Spleen (tissue), 11 donors: Measurements from ENCODE around the gene ELP6. TPM values are rescaled to one million over a fixed set of nuclear protein-coding genes. Genes with fewer than 3 reads are reported as not detected.

Source experiments
- DNase-seq: peaks from one replicate; pipeline ENCODE4 v3.0.0-alpha.2; 2020
- H3K27ac ChIP-seq, 8 donors: fragments of 200-600 bp; sonication (generic) in 7 of 8; 1 replicate in 4 of 8; 2 replicates in 4 of 8; pipeline versions ENCODE4 v1.5.0 to v1.8.0; 2016 to 2021; ENCODE audit warnings: inconsistent platforms in 4 of 8, mild to moderate bottlenecking in 4 of 8, moderate library complexity in 1 of 8
- H3K27me3 ChIP-seq, 7 donors: fragments of 200-600 bp; sonication (generic) in 6 of 7; replicated peaks in 1 of 7; 1 replicate in 4 of 7; 2 replicates in 3 of 7; pipeline versions ENCODE4 v1.5.0 to v1.8.0; 2016 to 2021; ENCODE audit warnings: inconsistent platforms in 3 of 7, mild to moderate bottlenecking in 1 of 7
- H3K36me3 ChIP-seq, 6 donors: fragments of 200-600 bp; sonication (generic) in 5 of 6; 1 replicate in 4 of 6; 2 replicates in 2 of 6; pipeline versions ENCODE4 v1.5.0 to v1.8.0; 2016 to 2021; ENCODE audit warnings: inconsistent platforms in 2 of 6
- H3K4me1 ChIP-seq, 6 donors: fragments of 200-600 bp; sonication (generic) in 5 of 6; 1 replicate in 3 of 6; 2 replicates in 3 of 6; pipeline versions ENCODE4 v1.5.0 to v1.8.0; 2016 to 2021; ENCODE audit warnings: inconsistent platforms in 3 of 6
- H3K4me3 ChIP-seq, 8 donors: fragments of 200-600 bp; sonication (generic) in 7 of 8; 1 replicate in 4 of 8; 2 replicates in 4 of 8; pipeline versions ENCODE4 v1.5.0 to v1.8.0; 2016 to 2021; ENCODE audit warnings: inconsistent platforms in 4 of 8, mild to moderate bottlenecking in 4 of 8, moderate library complexity in 2 of 8
- H3K9me3 ChIP-seq, 8 donors: fragments of 200-600 bp; sonication (generic) in 7 of 8; 1 replicate in 4 of 8; 2 replicates in 4 of 8; pipeline versions ENCODE4 v1.5.0 to v1.8.0; 2016 to 2021; ENCODE audit warnings: inconsistent platforms in 4 of 8
- CTCF ChIP-seq, 11 experiments: fragments of 200-600 bp in 7 of 11; fragments of 450-650 bp in 4 of 11; sonication (generic) in 4 of 11; IDR thresholded peaks in 8 of 11; conservative IDR thresholded peaks in 3 of 11; 1 replicate in 7 of 11; 2 replicates in 4 of 11; pipeline versions ENCODE4 v1.4.0 to v1.8.0; 2016 to 2021; ENCODE audit warnings: antibody characterized with exemption in 11 of 11, inconsistent platforms in 4 of 11, mild to moderate bottlenecking in 1 of 11
- POLR2A ChIP-seq, 3 donors: fragments of 450-650 bp; IDR thresholded peaks; one replicate each; pipeline ENCODE4 v1.5.1; 2017; ENCODE audit warnings: antibody characterized with exemption in 3 of 3, mild to moderate bottlenecking in 1 of 3
- POLR2AphosphoS5 ChIP-seq, 3 donors: sonication (generic); formaldehyde crosslinking; IDR thresholded peaks; one replicate each; pipeline ENCODE4 v1.5.1; 2017; ENCODE audit warnings: antibody characterized with exemption in 3 of 3
- WGBS, 5 donors: extraction: QIAGEN DNeasy Blood & Tissue Kit in 3 of 5; methylation state at CpG; one replicate each; pipeline versions ENCODE4 v1.1.5 to v1.1.7; 2013 to 2018; 5-methylcytosine and 5-hydroxymethylcytosine counted together
- intact Hi-C: fragments of 100-400 bp; cut with DNase I; formaldehyde crosslinking; loops from one replicate; pipeline ENCODE4 v1.15.0; 2023; ENCODE audit warnings: low total_unique reads
- polyA plus RNA-seq, 3 donors: library from polyadenylated mRNA; stranded (reverse); fragments of 200-250 nt; gene quantifications; one replicate each; pipeline ENCODE4 v1.2.1, GENCODE V29; 2013
- total RNA-seq, 7 donors: library from RNA; depleted of rRNA in 3 of 7; stranded (reverse); fragments of >200 nt in 3 of 7; fragmentation: NEBNext Ultra II Directional in 4 of 7; extraction: Animal tissue kit (Norgen Biotek cat#: 25700) in 4 of 7; gene quantifications; one replicate each; pipeline versions ENCODE4 v1.1.0 to v1.2.1, GENCODE V29; 2016 to 2021
- donor health status: healthy with polysubstance abuse.
- donor health status: DM: no; HTN: no; CAD: no; lungs with moderate emphysema.
- donor health status: DM: no; HTN: no; CAD: no.
- donor health status: Bipolar disorder and iron deficiency.
- donor health status: healthy.
- donor health status: DM: no; HTN: no; CAD: no.
- donor health status: DM: yes; HTN: yes; CAD: no.

Gene ELP6
- total and polyA plus RNA-seq, 10 donors, result 16.6 to 35.6 (median 25.7) TPM

DNA sequence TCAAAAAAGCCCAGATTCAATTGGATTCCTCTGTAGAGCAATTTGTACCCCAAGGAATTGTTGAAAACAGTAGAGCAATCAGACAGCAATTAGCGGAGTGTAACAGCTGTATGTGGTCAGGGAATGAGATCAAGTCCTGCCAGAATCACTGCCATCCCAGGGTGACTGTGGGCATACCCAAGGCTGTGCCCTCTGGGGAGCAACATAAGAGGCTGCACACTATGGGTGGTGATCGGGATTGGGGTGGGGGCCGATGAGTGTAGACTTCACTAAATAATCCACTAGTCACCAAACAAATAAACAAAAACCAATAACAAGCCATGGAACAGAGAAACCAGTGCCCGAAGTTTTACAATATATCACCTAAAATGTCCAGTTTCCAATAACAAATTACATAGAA is 12.1 kb upstream of the ELP6 start:
- H3K4me3 ChIP-seq, result no peak overlapping the region
- H3K36me3 ChIP-seq, result no peaks in the 10 kb centered on the region
- no peaks in the 10 kb centered on the region for H3K27me3 ChIP-seq
- TF ChIP-seq POLR2A (IDR thresholded peaks at IDR 0.05) (no peak), CTCF (IDR thresholded peaks at IDR 0.05 in 8 of 11, conservative IDR thresholded peaks at IDR 0.05 in 3 of 11) (no peak), POLR2AphosphoS5 (IDR thresholded peaks at IDR 0.05) (no peak)
- WGBS, 5 donors, result 77 to 92% (median 90%) methylated on average over 4 of the region's 4 CpGs
- no peak overlapping the region for H3K27ac ChIP-seq
- peaks cover 0 to 9% (median 5%) of the 10 kb centered on the region in 6 donors for H3K4me1 ChIP-seq
- H3K9me3 ChIP-seq, result peaks cover 0 to 20% (median 17%) of the 10 kb centered on the region in 8 donors
- intact Hi-C loops, result no loop called here
- DNase-seq, result no peak

DNA sequence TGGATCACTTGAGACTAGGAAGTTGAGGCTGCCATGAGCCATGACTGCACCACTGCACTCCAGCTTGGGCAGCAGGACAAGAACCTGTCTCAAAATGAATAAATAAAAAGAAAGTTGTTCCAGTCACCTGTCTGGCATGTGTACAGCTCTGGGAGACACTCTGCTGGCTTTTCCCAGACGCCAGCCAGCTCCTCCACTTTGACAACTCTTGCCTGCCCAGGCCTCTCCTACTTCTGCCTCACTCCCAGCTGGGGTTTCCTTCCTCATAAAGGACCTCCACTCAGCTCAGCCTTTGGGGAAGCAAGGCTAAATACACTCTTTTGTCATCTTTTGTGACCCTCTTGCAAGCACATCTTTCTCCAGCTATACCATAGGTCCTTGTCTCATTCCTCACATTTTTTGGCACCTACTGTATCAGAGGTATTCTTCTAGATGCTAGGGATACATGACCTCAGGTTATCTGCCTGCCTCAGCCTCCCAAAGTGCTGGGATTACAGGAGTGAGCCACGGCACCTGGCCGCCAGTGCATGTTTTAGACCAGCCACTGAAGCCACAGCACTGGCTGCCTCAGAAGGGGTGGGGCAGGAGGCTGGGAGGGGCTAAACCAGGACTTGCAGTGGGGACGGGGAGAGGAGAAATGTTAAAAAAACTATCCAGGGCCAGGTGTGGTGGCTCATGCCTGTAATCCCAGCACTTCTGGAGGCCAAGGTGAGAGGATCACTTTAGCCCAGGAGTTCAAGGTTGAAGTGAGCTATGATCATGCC is 10.0 kb upstream of the ELP6 start:
- no peak overlapping the region for H3K4me3 ChIP-seq
- no peaks in the 10 kb centered on the region for H3K27me3 ChIP-seq
- WGBS, 5 donors, result 53 to 77% (median 64%) methylated on average over 4 of the region's 4 CpGs
- H3K36me3 ChIP-seq, result no peaks in the 10 kb centered on the region
- H3K27ac ChIP-seq, result no peak overlapping the region
- intact Hi-C loops, result loop anchor here (5.0 kb wide), 1 partner anchor 264 kb away; no protein-coding TSS in a partner anchor
- TF ChIP-seq POLR2AphosphoS5 (IDR thresholded peaks at IDR 0.05) (no peak), CTCF (IDR thresholded peaks at IDR 0.05 in 8 of 11, conservative IDR thresholded peaks at IDR 0.05 in 3 of 11) (no peak), POLR2A (IDR thresholded peaks at IDR 0.05) (no peak)
- H3K4me1 ChIP-seq, result peaks cover 0 to 9% (median 5%) of the 10 kb centered on the region in 6 donors
- peaks cover 0 to 13% (median 11%) of the 10 kb centered on the region in 8 donors for H3K9me3 ChIP-seq
- DNase-seq, result no peak

DNA sequence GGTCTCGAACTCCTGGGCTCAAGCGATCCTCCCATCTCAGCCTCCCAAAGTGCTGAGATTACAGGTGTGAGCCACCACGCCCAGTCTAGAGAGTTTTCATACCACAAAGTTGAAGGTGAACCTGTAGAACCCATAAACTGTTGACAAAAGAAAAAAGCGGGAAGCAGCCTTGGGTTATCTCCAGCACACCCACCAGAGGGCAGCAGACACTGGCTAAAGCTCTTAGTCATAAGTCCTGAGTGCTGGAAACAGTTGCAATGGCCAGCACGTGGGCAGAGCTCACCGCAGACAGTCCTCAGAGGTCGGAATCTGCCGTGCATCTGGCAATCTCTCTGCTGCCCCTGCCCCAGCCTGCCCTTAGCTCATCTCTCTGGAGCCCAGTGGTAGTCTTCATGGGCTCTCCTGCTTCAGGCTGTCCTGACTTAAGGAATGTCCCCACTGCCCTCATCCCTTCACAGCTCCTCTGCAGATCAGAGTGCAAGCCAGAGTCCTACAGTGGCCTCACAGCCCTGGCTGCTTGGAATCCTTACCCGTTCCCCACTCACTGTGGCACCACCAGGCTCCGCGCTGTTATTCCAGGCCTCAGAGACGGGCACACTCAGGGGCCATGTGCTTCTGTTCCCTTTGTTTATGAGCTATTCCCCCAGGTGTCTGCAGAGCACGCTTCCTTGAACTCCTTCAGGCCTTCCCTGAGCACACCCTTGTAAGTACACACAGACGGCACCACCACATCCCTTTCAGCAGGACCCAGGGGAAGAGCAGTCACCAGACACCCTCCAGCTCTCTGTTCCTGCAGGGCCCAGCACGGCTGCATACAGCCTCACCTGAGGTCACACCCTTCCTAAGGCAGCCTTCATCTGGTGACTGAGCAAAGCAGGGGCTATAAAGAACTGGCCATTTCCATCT is 8.8 kb upstream of the ELP6 start:
- Histone ChIP-seq H3K27me3 (no peaks in the 10 kb centered on the region), H3K27ac (no peak overlapping the region), H3K4me3 (no peak overlapping the region), H3K36me3 (no peaks in the 10 kb centered on the region), H3K9me3 (peaks cover 0 to 1% (median under 1%) of the 10 kb centered on the region in 8 donors), H3K4me1 (peaks cover 0 to 9% (median 5%) of the 10 kb centered on the region in 6 donors)
- intact Hi-C loops, result loop anchor here (5.0 kb wide), 1 partner anchor 265 kb away; no protein-coding TSS in a partner anchor
- 38 to 43% (median 39%) methylated on average over 15 of the region's 15 CpGs for WGBS, 5 donors
- TF ChIP-seq POLR2A (IDR thresholded peaks at IDR 0.05), result no peak
- peak; percentile 13 to 50 (median 27) for TF ChIP-seq POLR2AphosphoS5 (IDR thresholded peaks at IDR 0.05)
- TF ChIP-seq CTCF (IDR thresholded peaks at IDR 0.05 in 8 of 11, conservative IDR thresholded peaks at IDR 0.05 in 3 of 11), result peak; percentile 72 to 94 (median 88)
- DNase-seq, result peak; percentile 90
